Neural cell (in vitro differentiated cells): ENCODE results near the gene ZNF432.

Experiments used
- CTCF ChIP-seq: fragments of 450-650 bp; IDR thresholded peaks from 2 replicates; pipeline ENCODE4 v1.5.1; 2014; ENCODE audit warnings: antibody characterized with exemption, mild to moderate bottlenecking, moderate library complexity; ENCODE audit not compliant: poor library complexity, severe bottlenecking
- EP300 ChIP-seq: fragments of 450-650 bp; conservative IDR thresholded peaks from 2 replicates; pipeline ENCODE4 v1.6.1; 2014; ENCODE audit warnings: antibody characterized with exemption, mild to moderate bottlenecking, moderate library complexity; ENCODE audit not compliant: poor library complexity, severe bottlenecking
- POLR2AphosphoS5 ChIP-seq: IDR thresholded peaks from 2 replicates; pipeline ENCODE4 v1.6.1; 2012
- TAF1 ChIP-seq: IDR thresholded peaks from 2 replicates; pipeline ENCODE4 v1.6.1; 2012; ENCODE audit warnings: low read depth

GRCh38 chr19:52007451-52007805 lies 41.2 kb downstream of the ZNF432 start:
- TF ChIP-seq CTCF (no peak), EP300 (no peak), TAF1 (no peak), POLR2AphosphoS5 (no peak)
